A549 treated with GW870086 at 1 μM for 4 hours (cell line): ENCODE measurements around the gene GPC6. TPM values are rescaled to one million over a fixed set of nuclear protein-coding genes. Genes with fewer than 3 reads are reported as not detected.

Experiments used
- total RNA-seq: library from RNA; stranded (reverse); fragments of 200-300 nt; extraction: Qiagen RNA extraction; gene quantifications from 5 replicates; pipeline ENCODE4 v1.2.3, GENCODE V29; 2022; ENCODE audit warnings: low read depth

The GPC6 gene
- total RNA-seq: 3.3 to 5.8 TPM (median 5.2 TPM) in 5 replicates

DNA sequence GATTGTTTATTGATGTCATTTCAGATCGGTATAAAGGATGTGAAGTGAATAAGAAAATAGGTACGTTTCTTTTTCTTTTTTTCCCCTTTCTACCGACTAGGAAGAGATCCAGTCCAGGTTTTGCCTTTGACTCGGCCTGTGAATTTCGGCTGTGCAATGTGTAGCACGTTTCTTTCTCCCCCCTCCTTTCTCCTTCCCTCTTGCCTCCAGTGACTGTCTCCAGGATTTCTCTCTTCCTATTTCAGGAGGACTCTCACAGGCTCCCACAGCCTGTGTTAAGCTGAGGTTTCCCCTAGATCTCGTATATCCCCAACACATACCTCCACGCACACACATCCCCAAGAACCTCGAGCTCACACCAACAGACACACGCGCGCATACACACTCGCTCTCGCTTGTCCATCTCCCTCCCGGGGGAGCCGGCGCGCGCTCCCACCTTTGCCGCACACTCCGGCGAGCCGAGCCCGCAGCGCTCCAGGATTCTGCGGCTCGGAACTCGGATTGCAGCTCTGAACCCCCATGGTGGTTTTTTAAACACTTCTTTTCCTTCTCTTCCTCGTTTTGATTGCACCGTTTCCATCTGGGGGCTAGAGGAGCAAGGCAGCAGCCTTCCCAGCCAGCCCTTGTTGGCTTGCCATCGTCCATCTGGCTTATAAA is at the start of gene GPC6:
GPC6 (plus strand) TSS at position 185 of the 657 bp plus-strand sequence.

